ENCODE measurements around the gene DENND5B. TPM values are rescaled to one million over a fixed set of nuclear protein-coding genes. Genes with fewer than 3 reads are reported as not detected.
A peak's percentile ranks its signal among the peaks of the same experiment; 100 is the strongest.
"Not testable (repeated sequence)": the region's sequence is repeated elsewhere in the genome, so short reads cannot be mapped to it uniquely, and the experiment has no call there.

Gene DENND5B
- total and polyA plus RNA-seq, 10 donors: 4.5 to 42.5 (median 24.6) TPM

GRCh38 chr12:31403099-31403607, 187.8 kb downstream of the DENND5B start:
- H3K27ac ChIP-seq; H3K4me3 ChIP-seq; H3K27me3 ChIP-seq (replicated peaks in 1 of 7); DNase-seq; H3K9me3 ChIP-seq: not testable (repeated sequence)
- Histone ChIP-seq H3K4me1 (peaks cover 0 to 37% (median 15%) of the 10 kb centered on the region in 6 donors), H3K36me3 (peaks cover 0 to 38% (median 15%) of the 10 kb centered on the region in 6 donors)
- TF ChIP-seq POLR2AphosphoS5 (IDR thresholded peaks at IDR 0.05) (peak in 1 of 3 donors; percentile 55), CTCF (IDR thresholded peaks at IDR 0.05 in 8 of 11, conservative IDR thresholded peaks at IDR 0.05 in 3 of 11) (peak; percentile 75 to 94 (median 89))
- intact Hi-C loops (cut with DNase I; ENCODE audit: low total_unique reads): loop anchor here (2.0 kb wide), 1 partner anchor 234 kb away; no protein-coding TSS in a partner anchor
- WGBS, 5 donors: 12 to 16% (median 16%) methylated on average over 7 of the region's 7 CpGs

- H3K36me3 ChIP-seq: peaks cover 0 to 87% (median 26%) of the 10 kb centered on the region in 6 donors
- no peak overlapping the region for H3K27ac ChIP-seq
- no peak for DNase-seq
- intact Hi-C loops (cut with DNase I; ENCODE audit: low total_unique reads): no loop called here
- no peak overlapping the region for H3K4me3 ChIP-seq
- 85 to 93% (median 88%) methylated on average over 5 of the region's 5 CpGs for WGBS, 5 donors
- H3K27me3 ChIP-seq (replicated peaks in 1 of 7): no peaks in the 10 kb centered on the region
- H3K4me1 ChIP-seq: no peaks in the 10 kb centered on the region
- TF ChIP-seq CTCF (IDR thresholded peaks at IDR 0.05 in 8 of 11, conservative IDR thresholded peaks at IDR 0.05 in 3 of 11): no peak
- TF ChIP-seq POLR2AphosphoS5 (IDR thresholded peaks at IDR 0.05): no peak
- TF ChIP-seq POLR2A (IDR thresholded peaks at IDR 0.05): no peak
- no peaks in the 10 kb centered on the region for H3K9me3 ChIP-seq
Measured at GRCh38 chr12:31393004-31393550, 197.9 kb downstream of the DENND5B start.

- Histone ChIP-seq H3K9me3 (no peaks in the 10 kb centered on the region), H3K27ac (no peak overlapping the region), H3K4me3 (no peak overlapping the region), H3K4me1 (no peaks in the 10 kb centered on the region), H3K36me3 (peaks cover 0 to 87% (median 37%) of the 10 kb centered on the region in 6 donors), H3K27me3 (replicated peaks in 1 of 7) (no peaks in the 10 kb centered on the region)
- 74 to 85% (median 80%) methylated on average over 2 of the region's 2 CpGs for WGBS, 5 donors
- TF ChIP-seq POLR2A (IDR thresholded peaks at IDR 0.05) (no peak), CTCF (IDR thresholded peaks at IDR 0.05 in 8 of 11, conservative IDR thresholded peaks at IDR 0.05 in 3 of 11) (no peak), POLR2AphosphoS5 (IDR thresholded peaks at IDR 0.05) (no peak)
- intact Hi-C loops (cut with DNase I; ENCODE audit: low total_unique reads): no loop called here
- DNase-seq: no peak
Measured at GRCh38 chr12:31390991-31391390, 199.9 kb downstream of the DENND5B start.

DNA sequence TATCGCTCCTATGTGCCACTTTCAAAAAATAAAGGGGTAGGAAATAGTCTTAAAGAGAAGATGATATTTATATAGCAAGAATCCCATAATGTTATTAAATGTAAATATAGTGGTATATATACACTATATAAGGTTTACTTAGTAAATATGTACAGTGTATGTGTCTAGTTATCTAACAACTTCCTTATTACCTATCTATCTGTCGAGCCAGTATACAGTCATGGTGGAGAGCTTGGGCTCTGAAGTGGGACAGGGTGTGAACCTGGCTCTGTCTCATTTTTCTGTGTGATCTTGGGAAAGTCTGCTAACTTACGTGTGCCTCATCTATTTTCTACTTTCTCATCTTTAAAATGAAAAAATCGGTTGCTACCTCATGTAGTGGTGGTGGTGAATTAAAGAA, 202.2 kb downstream of the DENND5B start:
- Histone ChIP-seq H3K4me1 (no peaks in the 10 kb centered on the region), H3K36me3 (peaks cover 0 to 99% (median 37%) of the 10 kb centered on the region in 6 donors), H3K4me3 (no peak overlapping the region), H3K27ac (no peak overlapping the region), H3K9me3 (no peaks in the 10 kb centered on the region), H3K27me3 (replicated peaks in 1 of 7) (no peaks in the 10 kb centered on the region)
- WGBS, 5 donors: 87 to 95% (median 93%) methylated on average over 4 of the region's 4 CpGs
- TF ChIP-seq POLR2A (IDR thresholded peaks at IDR 0.05): no peak
- no peak for TF ChIP-seq POLR2AphosphoS5 (IDR thresholded peaks at IDR 0.05)
- no peak for TF ChIP-seq CTCF (IDR thresholded peaks at IDR 0.05 in 8 of 11, conservative IDR thresholded peaks at IDR 0.05 in 3 of 11)
- no peak for DNase-seq
- intact Hi-C loops (cut with DNase I; ENCODE audit: low total_unique reads): no loop called here
